IMR-90 (cell line): ENCODE measurements around the gene RABEP1. TPM values are rescaled to one million over a fixed set of nuclear protein-coding genes. Genes with fewer than 3 reads are reported as not detected.

Experiments
- ATAC-seq: fragments of 200-7000 bp; cut with Tn5 transposase; 2 replicates; pipeline ENCODE4 v1.9.1; 2020; ENCODE audit warnings: low read depth, mild to moderate bottlenecking, moderate library complexity
- BruUV-seq: library from RNA; stranded (reverse); fragments of 400-500 nt; replicated peaks from 2 replicates; lab custom pipeline; 2021; lab: Mats Ljungman, UMichigan
- CTCF ChIA-PET: fragments of 300-600 bp; formaldehyde crosslinking; extraction: SDS; loops from one replicate; lab custom pipeline; 2021; ENCODE audit warnings: antibody characterized with exemption; lab: Yijun Ruan, JAX
- POLR2A ChIA-PET: fragments of 300-600 bp; sonication (Branson Sonifier 250); formaldehyde crosslinking; loops from one replicate; lab custom pipeline; 2022; ENCODE audit warnings: antibody characterized with exemption; ENCODE audit not compliant: unreplicated experiment; lab: Charles Lee
- DNase-seq: peaks from one replicate; pipeline ENCODE4 v3.0.0; 2013
- H2AFZ ChIP-seq: replicated peaks from 2 replicates; pipeline ENCODE3; 2013; ENCODE audit warnings: low read length, mild to moderate bottlenecking; ENCODE audit not compliant: poor library complexity
- H2AK5ac ChIP-seq: 2 replicates; pipeline ENCODE4 v1.6.1; 2013; ENCODE audit warnings: low read depth, low read length, inconsistent platforms
- H2AK9ac ChIP-seq: replicated peaks from 2 replicates; pipeline ENCODE3; 2013; ENCODE audit warnings: mild to moderate bottlenecking, low read depth, low read length, moderate library complexity; ENCODE audit not compliant: poor library complexity
- H2BK120ac ChIP-seq: 2 replicates; pipeline ENCODE4 v1.6.1; 2013; ENCODE audit warnings: low read depth, low read length, inconsistent platforms
- H2BK15ac ChIP-seq: 3 replicates; pipeline ENCODE4 v1.6.1; 2013; ENCODE audit warnings: low read depth, low read length, inconsistent platforms
- H2BK20ac ChIP-seq: 2 replicates; pipeline ENCODE4 v1.6.1; 2013; ENCODE audit warnings: low read depth, mild to moderate bottlenecking, inconsistent platforms, low read length, moderate library complexity
- H2BK5ac ChIP-seq: 2 replicates; pipeline ENCODE4 v1.6.1; 2013; ENCODE audit warnings: mild to moderate bottlenecking, low read depth, low read length, inconsistent platforms; ENCODE audit not compliant: poor library complexity, severe bottlenecking
- H3K14ac ChIP-seq: replicated peaks from 2 replicates; pipeline ENCODE4 v1.6.1; 2013; ENCODE audit warnings: low read depth, low read length, inconsistent platforms
- H3K18ac ChIP-seq: 2 replicates; pipeline ENCODE4 v1.6.1; 2013; ENCODE audit warnings: low read depth, low read length, control low read depth
- H3K23ac ChIP-seq: 2 replicates; pipeline ENCODE4 v1.6.1; 2013; ENCODE audit warnings: low read depth, low read length, inconsistent platforms
- H3K27ac ChIP-seq: 2 replicates; pipeline ENCODE4 v1.5.1; 2013; ENCODE audit warnings: mild to moderate bottlenecking, control low read depth, low read length; ENCODE audit not compliant: insufficient read depth
- H3K27me3 ChIP-seq: 2 replicates; pipeline ENCODE4 v1.6.1; 2013; ENCODE audit warnings: low read length; ENCODE audit not compliant: control insufficient read depth, insufficient read depth
- H3K36me3 ChIP-seq: 2 replicates; pipeline ENCODE4 v1.6.1; 2013; ENCODE audit warnings: low read length, mixed read lengths; ENCODE audit not compliant: control insufficient read depth, insufficient read depth
- H3K4ac ChIP-seq: 2 replicates; pipeline ENCODE4 v1.6.1; 2013; ENCODE audit warnings: low read depth, low read length, inconsistent platforms
- H3K4me1 ChIP-seq: 2 replicates; pipeline ENCODE4 v1.6.1; 2013; ENCODE audit warnings: low read length, mixed read lengths; ENCODE audit not compliant: control insufficient read depth, insufficient read depth
- H3K4me2 ChIP-seq: 2 replicates; pipeline ENCODE4 v1.6.1; 2013; ENCODE audit warnings: low read depth, mild to moderate bottlenecking, control low read depth, low read length, moderate library complexity
- H3K4me3 ChIP-seq: 2 replicates; pipeline ENCODE4 v1.5.1; 2013; ENCODE audit warnings: low read depth, mild to moderate bottlenecking, control low read depth, low read length, moderate library complexity; ENCODE audit not compliant: insufficient read depth
- H3K56ac ChIP-seq: 2 replicates; pipeline ENCODE4 v1.6.1; 2013; ENCODE audit warnings: low read length, inconsistent platforms; ENCODE audit not compliant: insufficient read depth; ENCODE audit errors: extremely low read depth
- H3K79me1 ChIP-seq, 2 experiments: 2 replicates each; pipeline ENCODE4 v1.6.1; 2013; ENCODE audit warnings: low read length in 2 of 2, inconsistent platforms in 1 of 2, low read depth in 1 of 2
- H3K9ac ChIP-seq: 2 replicates; pipeline ENCODE4 v1.6.1; 2013; ENCODE audit warnings: low read depth, low read length, control low read depth
- H3K9me1 ChIP-seq: 2 replicates; pipeline ENCODE4 v1.6.1; 2013; ENCODE audit warnings: low read length, inconsistent platforms; ENCODE audit not compliant: insufficient read depth
- H3K9me3 ChIP-seq: 2 replicates; pipeline ENCODE4 v1.6.1; 2013; ENCODE audit warnings: low read length; ENCODE audit not compliant: control insufficient read depth, insufficient read depth
- H4K20me1 ChIP-seq: 2 replicates; pipeline ENCODE4 v1.6.1; 2013; ENCODE audit warnings: low read length, inconsistent platforms; ENCODE audit not compliant: insufficient read depth
- H4K5ac ChIP-seq: 2 replicates; pipeline ENCODE4 v1.6.1; 2013; ENCODE audit warnings: mild to moderate bottlenecking, low read depth, low read length, control low read depth
- H4K8ac ChIP-seq, 2 experiments: 2 replicates each; pipeline ENCODE4 v1.6.1; 2013; ENCODE audit warnings: low read depth in 2 of 2, low read length in 2 of 2, control low read depth in 1 of 2, inconsistent platforms in 1 of 2
- H4K91ac ChIP-seq: 2 replicates; pipeline ENCODE4 v1.6.1; 2013; ENCODE audit warnings: low read depth, low read length, inconsistent platforms; ENCODE audit not compliant: insufficient read depth
- MAFK ChIP-seq: IDR thresholded peaks from 2 replicates; pipeline ENCODE4 v1.6.1; 2012; ENCODE audit warnings: low read depth, low read length, improper control_type of control experiment
- USF2 ChIP-seq: fragments of 150-350 bp; IDR thresholded peaks from 2 replicates; pipeline ENCODE4 v1.6.1; 2017; ENCODE audit warnings: mild to moderate bottlenecking, antibody characterized with exemption, low read length, low read depth
- dilution Hi-C: fragments of 300-500 bp; cut with HindIII; formaldehyde crosslinking; loops from one replicate; pipeline ENCODE4 v1.14.3; 2018; ENCODE audit warnings: low sequenced_read_pairs; ENCODE audit not compliant: unreplicated experiment
- in situ Hi-C: fragments of 300-500 bp; cut with MboI; formaldehyde crosslinking; loops from 3 replicates; pipeline ENCODE4 v1.14.3; 2019; ENCODE audit warnings: low sequenced_read_pairs, inconsistent platforms, mixed read lengths
- intact Hi-C: fragments of 100-400 bp; cut with micrococcal nuclease; formaldehyde crosslinking; loops from 2 replicates; pipeline ENCODE4 v1.10.0; 2022
- polyA plus RNA-seq, 3 experiments: library from polyadenylated mRNA; depleted of rRNA; stranded (reverse); fragments of >200 nt; gene quantifications; 2 replicates each; pipeline ENCODE4 v1.2.3, GENCODE V29; 2012; ENCODE audit warnings: low replicate concordance in 1 of 3
- total RNA-seq: library from RNA; depleted of rRNA; stranded (reverse); fragments of >200 nt; gene quantifications from 2 replicates; pipeline ENCODE4 v1.2.3, GENCODE V29; 2012

RABEP1 gene
- total and polyA plus RNA-seq, 2 of the 4 experiments (the other 2 are of a cell fraction), result 15.3 to 38.2 TPM

GRCh38 chr17:5364696-5365095 lies 82.6 kb downstream of the RABEP1 start:
- no peak overlapping the region for H3K4me2 ChIP-seq
- no peak overlapping the region for H4K8ac ChIP-seq
- no peak for DNase-seq
- H3K36me3 ChIP-seq, result peaks cover 16% of the 10 kb centered on the region
- CTCF ChIA-PET, result interaction anchor here (0.7 kb wide), 1 partner anchor 102 kb away, joined by 5 read pairs; no protein-coding TSS in a partner anchor
- POLR2A ChIA-PET, result no interaction called here
- no peak for TF ChIP-seq MAFK
- TF ChIP-seq USF2, result no peak
- no peaks in the 10 kb centered on the region for H3K9me3 ChIP-seq
- H3K4me1 ChIP-seq, result peaks cover 9% of the 10 kb centered on the region; the same call in 1 of the 2 replicates
- no TSS peak for BruUV-seq
- no peak overlapping the region for H3K23ac ChIP-seq
- H2AK5ac ChIP-seq, result no peak overlapping the region
- H3K27ac ChIP-seq, result no peak overlapping the region
- H2BK20ac ChIP-seq, result no peak overlapping the region
- H3K4ac ChIP-seq, result no peak overlapping the region
- H2BK15ac ChIP-seq, result no peak overlapping the region
- H3K4me3 ChIP-seq, result no peak overlapping the region
- ATAC-seq, result no peak
- dilution Hi-C loops (no loop called here), in situ Hi-C loops (no loop called here), intact Hi-C loops (loop anchor here (5.0 kb wide), 2 partner anchors 48 to 117 kb away; no protein-coding TSS in a partner anchor)
- H2BK120ac ChIP-seq, result no peak overlapping the region
- peaks cover 14% of the 10 kb centered on the region; the same call in 1 of the 2 replicates for H4K20me1 ChIP-seq
- H2AFZ ChIP-seq, result no peak overlapping the region
- H3K56ac ChIP-seq, result no peak overlapping the region
- H3K27me3 ChIP-seq, result no peaks in the 10 kb centered on the region
- peaks cover 3% of the 10 kb centered on the region; the same call in 1 of the 2 replicates for H3K9me1 ChIP-seq
- H3K14ac ChIP-seq, result no peak overlapping the region
- peaks cover 6 to 9% of the 10 kb centered on the region in 2 experiments; a peak in 3 of 4 replicates for H3K79me1 ChIP-seq
- no peak overlapping the region for H2BK5ac ChIP-seq
- no peak overlapping the region for H3K9ac ChIP-seq
- no peak overlapping the region for H3K18ac ChIP-seq
- no peak overlapping the region for H4K91ac ChIP-seq
- no peak overlapping the region for H4K5ac ChIP-seq
- H2AK9ac ChIP-seq, result no peak overlapping the region
